Peyer's patch (tissue), 4 donors: ENCODE results near the gene ERC1.

Experiments used
- POLR2A ChIP-seq, 2 donors: fragments of 450-650 bp; IDR thresholded peaks; one replicate each; pipeline ENCODE4 v1.5.1; 2017; ENCODE audit warnings: antibody characterized with exemption in 2 of 2, mild to moderate bottlenecking in 2 of 2, moderate library complexity in 2 of 2
- TF ChIP-seq, protein P1 (sequence below), 6 experiments: fragments of 450-650 bp in 4 of 6; fragments of 200-600 bp in 2 of 6; sonication (generic) in 1 of 6; IDR thresholded peaks; one replicate each; pipeline ENCODE4 v1.5.1; 2017 to 2019; ENCODE audit warnings: antibody characterized with exemption in 6 of 6, mild to moderate bottlenecking in 3 of 6, moderate library complexity in 1 of 6

DNA sequence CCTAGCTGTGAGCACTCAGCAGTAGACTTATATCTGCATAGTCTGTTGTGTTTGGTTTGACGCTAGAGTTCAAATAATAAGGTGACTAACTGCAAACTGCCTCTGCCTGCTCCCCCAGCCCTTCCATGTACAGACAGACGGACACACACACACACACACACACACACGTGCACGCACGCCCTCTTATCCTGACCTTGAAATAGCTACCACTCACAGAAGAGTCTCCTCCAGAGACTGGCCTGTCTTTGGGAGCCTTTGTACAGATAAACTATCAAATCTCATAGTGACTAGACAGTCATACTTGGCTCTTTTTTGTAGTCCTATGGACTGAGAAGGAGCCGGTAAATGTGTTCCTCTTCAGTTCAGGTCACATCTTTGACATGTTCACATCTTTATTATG lies 445.0 kb downstream of the ERC1 start:
- TF ChIP-seq, protein P1, sequence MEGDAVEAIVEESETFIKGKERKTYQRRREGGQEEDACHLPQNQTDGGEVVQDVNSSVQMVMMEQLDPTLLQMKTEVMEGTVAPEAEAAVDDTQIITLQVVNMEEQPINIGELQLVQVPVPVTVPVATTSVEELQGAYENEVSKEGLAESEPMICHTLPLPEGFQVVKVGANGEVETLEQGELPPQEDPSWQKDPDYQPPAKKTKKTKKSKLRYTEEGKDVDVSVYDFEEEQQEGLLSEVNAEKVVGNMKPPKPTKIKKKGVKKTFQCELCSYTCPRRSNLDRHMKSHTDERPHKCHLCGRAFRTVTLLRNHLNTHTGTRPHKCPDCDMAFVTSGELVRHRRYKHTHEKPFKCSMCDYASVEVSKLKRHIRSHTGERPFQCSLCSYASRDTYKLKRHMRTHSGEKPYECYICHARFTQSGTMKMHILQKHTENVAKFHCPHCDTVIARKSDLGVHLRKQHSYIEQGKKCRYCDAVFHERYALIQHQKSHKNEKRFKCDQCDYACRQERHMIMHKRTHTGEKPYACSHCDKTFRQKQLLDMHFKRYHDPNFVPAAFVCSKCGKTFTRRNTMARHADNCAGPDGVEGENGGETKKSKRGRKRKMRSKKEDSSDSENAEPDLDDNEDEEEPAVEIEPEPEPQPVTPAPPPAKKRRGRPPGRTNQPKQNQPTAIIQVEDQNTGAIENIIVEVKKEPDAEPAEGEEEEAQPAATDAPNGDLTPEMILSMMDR (IDR thresholded peaks at IDR 0.05), result no peak
- TF ChIP-seq POLR2A (IDR thresholded peaks at IDR 0.05), result no peak
